HepG2 (cell line): ENCODE measurements around the gene MZF1. TPM values are rescaled to one million over a fixed set of nuclear protein-coding genes. Genes with fewer than 3 reads are reported as not detected.

Experiments used
- EED ChIP-seq: sonication (generic); formaldehyde crosslinking; IDR thresholded peaks from 2 replicates; pipeline ENCODE4 v1.5.0; 2020; ENCODE audit warnings: mild to moderate bottlenecking, missing genetic modification reagents
- HES4 ChIP-seq: sonication (generic); formaldehyde crosslinking; IDR thresholded peaks from 2 replicates; pipeline ENCODE4 v1.9.0; 2021; ENCODE audit warnings: mild to moderate bottlenecking, missing genetic modification reagents, borderline replicate concordance
- HNRNPH1 ChIP-seq: fragments of 200-400 bp; formaldehyde crosslinking; optimal IDR thresholded peaks from 2 replicates; pipeline ENCODE3; 2017; ENCODE audit warnings: mild to moderate bottlenecking, low read depth, low read length
- IRX3 ChIP-seq: sonication (generic); formaldehyde crosslinking; IDR thresholded peaks from 2 replicates; pipeline ENCODE4 v1.8.1; 2023; ENCODE audit warnings: mild to moderate bottlenecking, low read depth, missing genetic modification reagents, borderline replicate concordance
- ZBTB33 ChIP-seq: sonication (generic); formaldehyde crosslinking; IDR thresholded peaks from 2 replicates; pipeline ENCODE4 v1.4.0; 2020; ENCODE audit warnings: missing genetic modification reagents
- ZNF3 ChIP-seq: IDR thresholded peaks from 2 replicates; pipeline ENCODE4 v1.7.0; 2017; ENCODE audit warnings: inconsistent platforms
- ZNF318 ChIP-seq: sonication (generic); formaldehyde crosslinking; IDR thresholded peaks from 2 replicates; pipeline ENCODE4 v1.4.0; 2020; ENCODE audit warnings: mild to moderate bottlenecking, missing genetic modification reagents
- ZNF333 ChIP-seq: sonication (generic); formaldehyde crosslinking; IDR thresholded peaks from 2 replicates; pipeline ENCODE4 v1.4.0; 2020; ENCODE audit warnings: mild to moderate bottlenecking, missing genetic modification reagents, borderline replicate concordance
- ZNF503 ChIP-seq: sonication (generic); formaldehyde crosslinking; IDR thresholded peaks from 2 replicates; pipeline ENCODE4 v1.4.0; 2020; ENCODE audit warnings: missing genetic modification reagents
- ZNF558 ChIP-seq: sonication (generic); formaldehyde crosslinking; IDR thresholded peaks from 2 replicates; pipeline ENCODE4 v1.9.0; 2022; ENCODE audit warnings: mild to moderate bottlenecking, missing genetic modification reagents, borderline replicate concordance
- ZNF720 ChIP-seq: sonication (generic); formaldehyde crosslinking; IDR thresholded peaks from 2 replicates; pipeline ENCODE4 v1.4.0; 2020; ENCODE audit warnings: missing genetic modification reagents
- polyA plus RNA-seq, 8 experiments: library from polyadenylated mRNA; depleted of rRNA in 3 of 8; stranded (reverse) in 7 of 8; unstranded in 1 of 8; fragments of >200 nt; fragmentation: Illumina TruSeq in 4 of 8; extraction: Trizol in 4 of 8; gene quantifications; 2 replicates each; pipeline versions ENCODE4 v1.2.1 to v1.2.3, GENCODE V29; 2011 to 2016; ENCODE audit warnings: low read depth in 4 of 8, missing spikeins in 1 of 8, mixed read lengths in 1 of 8; ENCODE audit not compliant: insufficient read depth in 1 of 8
- total RNA-seq, 5 experiments: library from RNA; depleted of rRNA; stranded (reverse); fragments of >200 nt; fragmentation: Illumina TruSeq; extraction: Trizol; gene quantifications; 2 replicates each; pipeline ENCODE4 v1.2.3, GENCODE V29; 2016; ENCODE audit warnings: low read depth in 1 of 5

MZF1 gene
- total and polyA plus RNA-seq, 2 of the 13 experiments (the other 11 are each of a cell fraction or from before 2014, with no cell fraction given): 3.1 to 8.1 TPM

GRCh38 chr19:58519355-58520256 is 53.5 kb downstream of the MZF1 start, which contains the start of gene ZBTB45 (continued):
- no peak; the same call in 1 of the 2 replicates for TF ChIP-seq ZNF503 (CRISPR knock-in tag)
- TF ChIP-seq ZNF720 (CRISPR knock-in tag): peak; percentile 62; the same call in 1 of the 2 replicates
- TF ChIP-seq EED (CRISPR knock-in tag): 0 out of 2 replicates have a peak, but pooled peaks have one; percentile 16
- no peak for TF ChIP-seq HNRNPH1
- 0 out of 2 replicates have a peak, but pooled peaks have one; percentile 53 for TF ChIP-seq HES4 (CRISPR knock-in tag)
- peak; percentile 97; the same call in 1 of the 2 replicates for TF ChIP-seq ZNF558 (CRISPR knock-in tag)
- peak; percentile 86 for TF ChIP-seq ZNF333
- peak; percentile 76 for TF ChIP-seq ZNF3
- TF ChIP-seq IRX3 (CRISPR knock-in tag): peak; percentile 48
- peak; percentile 75 for TF ChIP-seq ZBTB33
- TF ChIP-seq ZNF318: peak; percentile 65; the same call in 1 of the 2 replicates
